ENCODE results near the gene COL4A3.

DNA sequence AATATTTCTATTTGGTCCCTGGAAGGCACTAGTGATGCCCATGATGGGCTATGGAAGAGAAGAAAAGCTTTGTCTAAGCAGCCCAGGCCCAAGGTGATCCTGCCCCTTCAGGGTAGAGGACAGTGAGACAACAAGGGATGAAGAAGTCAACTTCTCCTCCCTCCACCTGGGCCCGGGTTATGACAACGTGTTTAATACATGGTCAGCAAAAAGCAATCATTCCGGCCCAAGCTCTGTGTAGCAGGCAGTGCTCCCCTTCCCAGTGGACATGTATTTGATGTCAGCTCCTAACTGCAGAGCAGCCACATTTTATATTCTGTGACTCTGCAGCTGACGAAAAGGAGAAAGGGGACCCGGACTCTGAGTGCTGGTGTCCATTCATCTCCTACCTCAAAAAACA lies 93.4 kb downstream of the COL4A3 start:
- TF ChIP-seq, protein P1, sequence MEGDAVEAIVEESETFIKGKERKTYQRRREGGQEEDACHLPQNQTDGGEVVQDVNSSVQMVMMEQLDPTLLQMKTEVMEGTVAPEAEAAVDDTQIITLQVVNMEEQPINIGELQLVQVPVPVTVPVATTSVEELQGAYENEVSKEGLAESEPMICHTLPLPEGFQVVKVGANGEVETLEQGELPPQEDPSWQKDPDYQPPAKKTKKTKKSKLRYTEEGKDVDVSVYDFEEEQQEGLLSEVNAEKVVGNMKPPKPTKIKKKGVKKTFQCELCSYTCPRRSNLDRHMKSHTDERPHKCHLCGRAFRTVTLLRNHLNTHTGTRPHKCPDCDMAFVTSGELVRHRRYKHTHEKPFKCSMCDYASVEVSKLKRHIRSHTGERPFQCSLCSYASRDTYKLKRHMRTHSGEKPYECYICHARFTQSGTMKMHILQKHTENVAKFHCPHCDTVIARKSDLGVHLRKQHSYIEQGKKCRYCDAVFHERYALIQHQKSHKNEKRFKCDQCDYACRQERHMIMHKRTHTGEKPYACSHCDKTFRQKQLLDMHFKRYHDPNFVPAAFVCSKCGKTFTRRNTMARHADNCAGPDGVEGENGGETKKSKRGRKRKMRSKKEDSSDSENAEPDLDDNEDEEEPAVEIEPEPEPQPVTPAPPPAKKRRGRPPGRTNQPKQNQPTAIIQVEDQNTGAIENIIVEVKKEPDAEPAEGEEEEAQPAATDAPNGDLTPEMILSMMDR (optimal IDR thresholded peaks at IDR 0.05 in 1 of 3, IDR thresholded peaks at IDR 0.05 in 1 of 3, conservative IDR thresholded peaks at IDR 0.05 in 1 of 3; ENCODE audit: extremely low read depth in 1 of 3, insufficient read depth in 2 of 3, low read length in 3 of 3): no peak
- TF ChIP-seq EZH2 (IDR thresholded peaks at IDR 0.05; ENCODE audit: low read length): no peak

Measured in keratinocyte (primary cell).